Measurements from ENCODE around the gene BMP5. TPM values are rescaled to one million over a fixed set of nuclear protein-coding genes. Genes with fewer than 3 reads are reported as not detected.
A peak's percentile ranks its signal among the peaks of the same experiment; 100 is the strongest.

Gene BMP5
- total RNA-seq, 1 donor from 2014 or later, result 13.5 TPM

GRCh38 chr6:55708711-55709110 lies 166.7 kb downstream of the BMP5 start:
- no peak for DNase-seq

GRCh38 chr6:55705451-55706440 lies 169.6 kb downstream of the BMP5 start:
- peak; percentile 58 for DNase-seq

- no peak for DNase-seq
Observed at GRCh38 chr6:55704421-55704820, 171.0 kb downstream of the BMP5 start.
